Measurements from ENCODE around the gene ADAMTS13.
"Not testable (repeated sequence)": the region's sequence is repeated elsewhere in the genome, so short reads cannot be mapped to it uniquely, and the experiment has no call there.

ADAMTS13 gene

GRCh38 chr9:133441571-133441970, 19.4 kb downstream of the ADAMTS13 start:
- H3K4me3 ChIP-seq (ENCODE audit: low read depth, low read length) = no peak overlapping the region
- TF ChIP-seq CTCF (IDR thresholded peaks at IDR 0.05; ENCODE audit: insufficient read depth, low read depth, low read length, missing control alignments) = no peak
- no peak for DNase-seq (ENCODE audit: low read depth)

DNA sequence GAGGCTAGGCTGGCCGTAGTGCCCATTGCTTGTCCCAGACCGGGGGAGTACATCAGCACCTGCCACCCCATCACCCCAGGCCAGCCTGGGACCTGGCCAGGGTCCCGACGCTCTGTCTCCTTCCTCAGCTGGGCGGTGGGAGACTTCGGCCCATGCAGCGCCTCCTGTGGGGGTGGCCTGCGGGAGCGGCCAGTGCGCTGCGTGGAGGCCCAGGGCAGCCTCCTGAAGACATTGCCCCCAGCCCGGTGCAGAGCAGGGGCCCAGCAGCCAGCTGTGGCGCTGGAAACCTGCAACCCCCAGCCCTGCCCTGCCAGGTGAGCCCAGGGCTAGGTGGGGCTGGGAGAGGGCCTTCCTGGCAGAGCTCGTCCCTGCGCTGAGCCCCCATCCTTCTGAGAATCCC, 21.1 kb downstream of the ADAMTS13 start:
- no peak overlapping the region for H3K4me3 ChIP-seq (ENCODE audit: low read depth, low read length)
- no peak for TF ChIP-seq CTCF (IDR thresholded peaks at IDR 0.05; ENCODE audit: insufficient read depth, low read depth, low read length, missing control alignments)
- DNase-seq (ENCODE audit: low read depth) = no peak

- TF ChIP-seq CTCF (IDR thresholded peaks at IDR 0.05; ENCODE audit: insufficient read depth, low read depth, low read length, missing control alignments) = no peak
- DNase-seq (ENCODE audit: low read depth) = no peak
- H3K4me3 ChIP-seq (ENCODE audit: low read depth, low read length) = no peak overlapping the region
Observed at GRCh38 chr9:133443982-133444381, 21.8 kb downstream of the ADAMTS13 start.

DNA sequence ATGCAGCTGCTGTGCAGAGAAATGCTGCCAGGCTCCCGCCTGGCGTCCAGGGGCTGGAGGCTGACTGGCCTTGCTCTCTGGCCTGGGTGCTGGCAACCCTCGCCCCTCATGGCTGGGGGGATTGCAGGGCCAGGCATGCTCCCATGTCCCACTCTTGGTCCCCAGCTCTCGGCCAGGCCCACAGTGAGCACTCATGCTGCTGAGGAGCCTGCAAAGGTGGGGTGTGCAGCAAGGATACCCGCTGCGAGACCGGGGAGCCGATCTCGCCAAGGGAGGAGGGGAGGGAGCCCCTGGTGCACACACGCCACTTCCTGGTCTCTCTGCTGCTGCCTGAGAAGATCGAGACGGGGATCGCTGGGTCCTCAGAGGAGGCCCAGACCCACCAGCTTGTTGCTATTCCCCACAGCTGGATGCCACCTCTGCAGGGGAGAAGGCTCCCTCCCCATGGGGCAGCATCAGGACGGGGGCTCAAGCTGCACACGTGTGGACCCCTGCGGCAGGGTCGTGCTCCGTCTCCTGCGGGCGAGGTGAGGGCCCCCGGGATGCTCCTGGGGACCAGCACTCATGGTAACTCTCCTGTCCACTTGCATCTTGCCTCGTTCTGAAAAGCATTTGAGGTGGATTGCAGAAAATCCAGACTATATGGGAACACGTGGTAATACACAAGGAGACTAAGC, 23.3 kb downstream of the ADAMTS13 start:
- no peak for DNase-seq (ENCODE audit: low read depth)

DNA sequence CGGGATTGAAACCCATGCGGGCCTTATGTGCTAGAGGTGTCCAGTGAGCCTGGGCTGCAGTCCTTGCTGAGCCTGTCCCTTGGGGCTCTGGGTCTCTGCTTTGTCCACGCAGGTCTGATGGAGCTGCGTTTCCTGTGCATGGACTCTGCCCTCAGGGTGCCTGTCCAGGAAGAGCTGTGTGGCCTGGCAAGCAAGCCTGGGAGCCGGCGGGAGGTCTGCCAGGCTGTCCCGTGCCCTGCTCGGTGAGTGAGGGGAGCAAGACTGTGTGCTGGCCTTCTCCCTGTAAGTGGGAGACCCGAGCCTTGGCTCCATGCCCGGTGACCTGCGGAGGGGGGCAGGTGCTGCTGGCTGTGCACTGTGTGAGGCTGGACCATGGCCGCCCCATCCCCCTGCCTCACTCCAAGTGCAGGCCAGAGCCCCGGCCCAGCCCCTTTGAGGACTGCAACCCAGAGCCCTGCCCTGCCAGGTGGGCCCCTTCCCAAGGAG, 26.4 kb downstream of the ADAMTS13 start:
- DNase-seq (ENCODE audit: low read depth) = no peak
- no peak overlapping the region for H3K4me3 ChIP-seq (ENCODE audit: low read depth, low read length)
- no peak for TF ChIP-seq CTCF (IDR thresholded peaks at IDR 0.05; ENCODE audit: insufficient read depth, low read depth, low read length, missing control alignments)

More for the DNA sequence above, 23.3 kb downstream of the ADAMTS13 start:
- no peak for TF ChIP-seq CTCF (IDR thresholded peaks at IDR 0.05; ENCODE audit: insufficient read depth, low read depth, low read length, missing control alignments)
- H3K4me3 ChIP-seq (ENCODE audit: low read depth, low read length) = no peak overlapping the region

GRCh38 chr9:133449760-133450159, 27.6 kb downstream of the ADAMTS13 start:
- TF ChIP-seq CTCF (IDR thresholded peaks at IDR 0.05; ENCODE audit: insufficient read depth, low read depth, low read length, missing control alignments) = no peak
- H3K4me3 ChIP-seq (ENCODE audit: low read depth, low read length) = no peak overlapping the region
- no peak for DNase-seq (ENCODE audit: low read depth)

- not testable (repeated sequence) for DNase-seq (ENCODE audit: low read depth); H3K4me3 ChIP-seq (ENCODE audit: low read depth, low read length)
Observed at GRCh38 chr9:133451865-133452264, 29.7 kb downstream of the ADAMTS13 start.

Measured in GM12865 (cell line).